Heart left ventricle (tissue), 13 donors: Measurements from ENCODE around the gene TMPRSS4.

Experiments
- POLR2A ChIP-seq, 2 donors: fragments of 450-650 bp; IDR thresholded peaks; one replicate each; pipeline ENCODE4 v1.6.1; 2017; ENCODE audit warnings: antibody characterized with exemption in 2 of 2, mild to moderate bottlenecking in 2 of 2, moderate library complexity in 2 of 2
- TF ChIP-seq, protein P1 (sequence below), 12 donors: fragments of 200-600 bp; sonication (generic) in 4 of 12; IDR thresholded peaks; one replicate each; pipeline versions ENCODE4 v1.5.0 to v1.8.0; 2018 to 2022; ENCODE audit warnings: antibody characterized with exemption in 12 of 12, mild to moderate bottlenecking in 5 of 12
- donor health status: ischemic (EF 13 %, LVEDD 7.1; RV severe dilation, severe dysfunction).
- donor health status: DM: no; HTN: yes; CAD: no.
- donor health status: DM: no; HTN: no; CAD: no.
- donor health status: ischemic (EF 25% LVEDD 6.9; RV normal size, moderate dysfunction).
- donor health status: ischemic (EF 25% LVEDD 5.7; RV mildly dilated, moderate dysfunction).
- donor health status: ischemic (EF 35%, LVEDD 5.7; RV mildly dilated, moderate dysfunction).
- donor health status: nonischemic (EF 11% LVEDD 7.7; RV severe dilation, severe dysfunction).
- donor health status: DM: yes; HTN: yes; CAD: no.
- donor health status: PGD.
- donor health status: ischemic (EF 29% LVEDD 5.4; RV normal size, mild dysfunction).
- donor health status: nonischemic (EF 23%, LVEDD 6.1; RV moderate dilation, normal function).

DNA sequence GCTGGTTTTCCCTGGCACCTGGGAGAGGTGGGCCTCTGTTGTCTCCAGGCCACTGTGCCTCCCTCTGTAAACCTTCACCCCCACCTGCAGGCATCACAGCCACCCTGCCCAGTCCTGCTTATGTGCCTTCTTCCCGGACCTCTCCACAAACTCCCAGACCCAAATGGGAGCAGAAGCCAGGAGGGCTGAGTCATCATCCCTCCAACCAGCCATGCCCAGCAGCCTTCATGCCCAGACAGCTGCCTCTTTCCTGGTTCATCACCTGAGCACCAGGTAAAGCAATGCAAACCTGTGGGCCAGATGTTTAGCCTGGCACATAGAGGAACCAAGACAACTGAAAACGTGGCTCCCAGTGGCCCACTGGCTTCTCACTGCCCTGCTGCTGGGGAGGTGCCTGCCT lies 2.1 kb upstream of the TMPRSS4 start:
- TF ChIP-seq, protein P1, sequence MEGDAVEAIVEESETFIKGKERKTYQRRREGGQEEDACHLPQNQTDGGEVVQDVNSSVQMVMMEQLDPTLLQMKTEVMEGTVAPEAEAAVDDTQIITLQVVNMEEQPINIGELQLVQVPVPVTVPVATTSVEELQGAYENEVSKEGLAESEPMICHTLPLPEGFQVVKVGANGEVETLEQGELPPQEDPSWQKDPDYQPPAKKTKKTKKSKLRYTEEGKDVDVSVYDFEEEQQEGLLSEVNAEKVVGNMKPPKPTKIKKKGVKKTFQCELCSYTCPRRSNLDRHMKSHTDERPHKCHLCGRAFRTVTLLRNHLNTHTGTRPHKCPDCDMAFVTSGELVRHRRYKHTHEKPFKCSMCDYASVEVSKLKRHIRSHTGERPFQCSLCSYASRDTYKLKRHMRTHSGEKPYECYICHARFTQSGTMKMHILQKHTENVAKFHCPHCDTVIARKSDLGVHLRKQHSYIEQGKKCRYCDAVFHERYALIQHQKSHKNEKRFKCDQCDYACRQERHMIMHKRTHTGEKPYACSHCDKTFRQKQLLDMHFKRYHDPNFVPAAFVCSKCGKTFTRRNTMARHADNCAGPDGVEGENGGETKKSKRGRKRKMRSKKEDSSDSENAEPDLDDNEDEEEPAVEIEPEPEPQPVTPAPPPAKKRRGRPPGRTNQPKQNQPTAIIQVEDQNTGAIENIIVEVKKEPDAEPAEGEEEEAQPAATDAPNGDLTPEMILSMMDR (IDR thresholded peaks at IDR 0.05): no peak
- TF ChIP-seq POLR2A (IDR thresholded peaks at IDR 0.05): no peak
